Measurements from ENCODE around the gene PPP1R14C. TPM values are rescaled to one million over a fixed set of nuclear protein-coding genes. Genes with fewer than 3 reads are reported as not detected.

Gene PPP1R14C
- total and polyA plus RNA-seq, 10 of the 15 experiments (the other 5 are each of a cell fraction or from before 2014, with no cell fraction given) = 0.07 to 1.6 (median 0.13) TPM; not detected in 4

- ATAC-seq (no peak), FAIRE-seq (no peak), DNase-seq (ENCODE audit: low read depth, low spot score) (no peak)
- H3K9me3 ChIP-seq (replicated peaks; ENCODE audit: control insufficient read depth, insufficient read depth, low read length) = no peaks in the 10 kb centered on the region
- no peak overlapping the region for H2AFZ ChIP-seq (ENCODE audit: control insufficient read depth, low read depth, low read length)
- BruUV-seq (replicated peaks) = no TSS peak
- H3K27ac ChIP-seq (ENCODE audit: control insufficient read depth, insufficient read depth) = no peak overlapping the region
- CTCF ChIA-PET = no interaction called here
- H3K4me1 ChIP-seq (ENCODE audit: control insufficient read depth, insufficient read depth, low read length) = no peaks in the 10 kb centered on the region
- H3K4me2 ChIP-seq (ENCODE audit: control insufficient read depth, insufficient read depth) = no peak overlapping the region
- H3K79me2 ChIP-seq (ENCODE audit: control insufficient read depth, insufficient read depth, low read length) = no peaks in the 10 kb centered on the region
- no peak overlapping the region for H3K4me3 ChIP-seq
- H3K9ac ChIP-seq (ENCODE audit: control insufficient read depth, insufficient read depth, low read length) = no peak overlapping the region
- SMC1A ChIA-PET (ENCODE audit: uncharacterized antibody, unreplicated experiment) = no interaction called here
- TF ChIP-seq JUND (IDR thresholded peaks at IDR 0.05; ENCODE audit: low read depth, low read length) (no peak), SREBF2 (IDR thresholded peaks at IDR 0.05; ENCODE audit: low read length) (no peak), BCL11A (IDR thresholded peaks at IDR 0.05; ENCODE audit: low read depth, low read length) (no peak), SMARCA5 (IDR thresholded peaks at IDR 0.05) (no peak), NFXL1 (IDR thresholded peaks at IDR 0.05; ENCODE audit: borderline replicate concordance) (no peak), MEF2A (IDR thresholded peaks at IDR 0.05; ENCODE audit: insufficient read depth, low read depth, low read length) (no peak), IKZF2 (IDR thresholded peaks at IDR 0.05) (no peak), RUNX3 (IDR thresholded peaks at IDR 0.05; ENCODE audit: low read length) (no peak), E2F8 (IDR thresholded peaks at IDR 0.05; ENCODE audit: low read depth, partially characterized antibody) (no peak)
- intact Hi-C loops (cut with micrococcal nuclease; ENCODE audit: unreplicated experiment) (no loop called here), in situ Hi-C loops (cut with MboI) (no loop called here)
- POLR2A ChIA-PET = no interaction called here
- H3K27me3 ChIP-seq (replicated peaks in 1 of 2; ENCODE audit: control insufficient read depth in 2 of 2, insufficient read depth in 2 of 2, low read length in 1 of 2) = peaks cover 0 to 3% of the 10 kb centered on the region in 2 experiments; a peak in 1 of 4 replicates
- no peaks in the 10 kb centered on the region for H4K20me1 ChIP-seq (ENCODE audit: control insufficient read depth, insufficient read depth)
- no peaks in the 10 kb centered on the region for H3K36me3 ChIP-seq (ENCODE audit: control insufficient read depth in 2 of 2, insufficient read depth in 2 of 2, low read length in 1 of 2)
- WGBS (ENCODE audit: insufficient coverage, insufficient replicate concordance, low lambda C conversion rate, missing lambda C conversion rate) = 25% methylated on average over 3 of the region's 3 CpGs
- RAD21 ChIA-PET (ENCODE audit: unreplicated experiment) = no interaction called here
These were observed 82.0 kb downstream of the PPP1R14C start for GRCh38 chr6:150224820-150225219.

Measured in GM12878 (cell line).